Osteoblast (primary cell): ENCODE data around the gene MIGA2. TPM values are rescaled to one million over a fixed set of nuclear protein-coding genes. Genes with fewer than 3 reads are reported as not detected.
"Not testable (repeated sequence)": the region's sequence is repeated elsewhere in the genome, so short reads cannot be mapped to it uniquely, and the experiment has no call there.

Source experiments
- DNase-seq: peaks from one replicate; pipeline ENCODE4 v3.0.0; 2011; ENCODE audit warnings: low spot score, mixed read lengths; ENCODE audit not compliant: insufficient read length; ENCODE audit errors: missing footprints
- H2AFZ ChIP-seq: 2 replicates; pipeline ENCODE4 v1.6.0; 2011; ENCODE audit warnings: mild to moderate bottlenecking, low read length
- H3K27ac ChIP-seq: 2 replicates; pipeline ENCODE4 v1.5.1; 2011; ENCODE audit warnings: mild to moderate bottlenecking, low read depth, low read length, moderate library complexity
- H3K27me3 ChIP-seq: 2 replicates; pipeline ENCODE4 v1.6.0; 2012; ENCODE audit warnings: mild to moderate bottlenecking, control low read depth, inconsistent platforms, low read length, moderate library complexity; ENCODE audit not compliant: insufficient read depth
- H3K36me3 ChIP-seq: 2 replicates; pipeline ENCODE4 v1.5.1; 2011; ENCODE audit warnings: mild to moderate bottlenecking, low read length, control low read depth, moderate library complexity; ENCODE audit not compliant: insufficient read depth
- H3K4me1 ChIP-seq: 2 replicates; pipeline ENCODE4 v1.5.1; 2011; ENCODE audit warnings: mild to moderate bottlenecking, low read length, control low read depth, moderate library complexity; ENCODE audit not compliant: insufficient read depth
- H3K4me2 ChIP-seq: 2 replicates; pipeline ENCODE4 v1.6.0; 2011; ENCODE audit warnings: mild to moderate bottlenecking, low read length; ENCODE audit not compliant: insufficient read depth
- H3K4me3 ChIP-seq: fragments of 200-600 bp; sonication (generic); 3 replicates; pipeline ENCODE4 v1.5.1; 2012; ENCODE audit warnings: mild to moderate bottlenecking, low read length, inconsistent platforms; ENCODE audit not compliant: insufficient read depth
- H3K79me2 ChIP-seq: 2 replicates; pipeline ENCODE4 v1.6.0; 2012; ENCODE audit warnings: mild to moderate bottlenecking, low read length, control low read depth, inconsistent platforms; ENCODE audit not compliant: insufficient read depth
- H3K9me3 ChIP-seq: 2 replicates; pipeline ENCODE4 v1.5.1; 2011; ENCODE audit warnings: low read depth, low read length, control low read depth
- H4K20me1 ChIP-seq: 2 replicates; pipeline ENCODE4 v1.6.0; 2012; ENCODE audit warnings: mild to moderate bottlenecking, low read length, control low read depth; ENCODE audit not compliant: insufficient read depth
- total RNA-seq: library from RNA; depleted of rRNA; stranded (reverse); fragments of >200 nt; gene quantifications from 2 replicates; pipeline ENCODE4 v1.2.3, GENCODE V29; 2012
- TF ChIP-seq, protein P1 (sequence below): IDR thresholded peaks from 2 replicates; pipeline ENCODE4 v1.5.1; 2011; ENCODE audit warnings: mild to moderate bottlenecking, low read depth, low read length, moderate library complexity; ENCODE audit errors: extremely low read depth

MIGA2 gene
- total RNA-seq, 1 donor, result 22.4 TPM

DNA sequence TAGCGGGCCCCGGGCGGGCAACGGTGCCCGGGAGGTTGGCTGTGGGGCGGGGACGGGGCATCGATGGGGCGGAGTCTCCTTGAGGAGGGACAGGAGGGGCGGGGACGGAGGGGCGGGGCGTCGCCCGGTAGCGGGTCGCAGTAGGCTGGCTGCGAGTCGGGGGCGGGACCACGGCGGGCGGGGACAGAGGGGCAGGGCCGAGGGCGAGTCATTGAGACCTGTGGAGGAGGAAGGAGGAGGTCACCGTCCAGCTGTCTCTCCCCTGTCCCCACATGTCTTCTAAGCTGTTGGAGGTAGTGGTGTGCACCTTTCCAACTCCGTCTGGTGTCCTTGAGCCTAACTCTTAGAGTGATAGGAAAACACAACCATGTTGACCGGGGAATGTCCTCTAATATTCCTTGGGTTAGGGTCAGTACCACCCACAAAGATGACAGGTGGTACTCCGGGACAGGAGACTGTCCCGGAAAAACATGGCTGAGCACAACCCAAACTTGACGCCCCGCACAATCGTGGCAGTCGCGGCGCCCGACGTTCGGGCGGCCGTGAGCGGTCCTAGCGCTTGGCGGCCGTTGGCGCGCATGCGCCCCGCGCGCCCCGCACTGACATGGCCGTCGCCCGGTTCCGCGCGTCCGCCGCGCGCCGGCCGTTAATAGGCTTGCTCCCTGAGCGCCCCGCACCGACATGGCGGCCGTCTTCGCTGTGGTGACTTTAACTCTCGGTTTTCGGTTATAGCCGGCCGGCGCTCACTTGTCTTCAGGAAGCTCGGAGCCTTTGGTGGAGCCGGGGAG, 74.5 kb downstream of the MIGA2 start, which contains the start of the genes CRAT and PTPA:
CRAT (minus strand) TSS at position 54 of the 788 bp plus-strand sequence. CDS start 284 bp downstream, outside the sequence.
PTPA (plus strand) TSS at position 676 of the 788 bp plus-strand sequence. CDS start 186 bp downstream, outside the sequence.
- H3K79me2 ChIP-seq, result peaks cover 55% of the 10 kb centered on the region
- H3K36me3 ChIP-seq, result peaks cover 11% of the 10 kb centered on the region
- DNase-seq, result peak; percentile 100
- H3K27ac ChIP-seq, result peak within 1 kb of the TSS; percentile 92
- peaks cover 14% of the 10 kb centered on the region for H4K20me1 ChIP-seq
- TF ChIP-seq, protein P1, sequence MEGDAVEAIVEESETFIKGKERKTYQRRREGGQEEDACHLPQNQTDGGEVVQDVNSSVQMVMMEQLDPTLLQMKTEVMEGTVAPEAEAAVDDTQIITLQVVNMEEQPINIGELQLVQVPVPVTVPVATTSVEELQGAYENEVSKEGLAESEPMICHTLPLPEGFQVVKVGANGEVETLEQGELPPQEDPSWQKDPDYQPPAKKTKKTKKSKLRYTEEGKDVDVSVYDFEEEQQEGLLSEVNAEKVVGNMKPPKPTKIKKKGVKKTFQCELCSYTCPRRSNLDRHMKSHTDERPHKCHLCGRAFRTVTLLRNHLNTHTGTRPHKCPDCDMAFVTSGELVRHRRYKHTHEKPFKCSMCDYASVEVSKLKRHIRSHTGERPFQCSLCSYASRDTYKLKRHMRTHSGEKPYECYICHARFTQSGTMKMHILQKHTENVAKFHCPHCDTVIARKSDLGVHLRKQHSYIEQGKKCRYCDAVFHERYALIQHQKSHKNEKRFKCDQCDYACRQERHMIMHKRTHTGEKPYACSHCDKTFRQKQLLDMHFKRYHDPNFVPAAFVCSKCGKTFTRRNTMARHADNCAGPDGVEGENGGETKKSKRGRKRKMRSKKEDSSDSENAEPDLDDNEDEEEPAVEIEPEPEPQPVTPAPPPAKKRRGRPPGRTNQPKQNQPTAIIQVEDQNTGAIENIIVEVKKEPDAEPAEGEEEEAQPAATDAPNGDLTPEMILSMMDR, result no peak
- H3K4me3 ChIP-seq, result peak within 1 kb of the TSS; percentile 86
- no peaks in the 10 kb centered on the region for H3K27me3 ChIP-seq
- H3K9me3 ChIP-seq, result no peaks in the 10 kb centered on the region
- H3K4me2 ChIP-seq, result peak within 1 kb of the TSS; percentile 100
- peak within 1 kb of the TSS; percentile 96 for H2AFZ ChIP-seq
- H3K4me1 ChIP-seq, result peaks cover 14% of the 10 kb centered on the region

DNA sequence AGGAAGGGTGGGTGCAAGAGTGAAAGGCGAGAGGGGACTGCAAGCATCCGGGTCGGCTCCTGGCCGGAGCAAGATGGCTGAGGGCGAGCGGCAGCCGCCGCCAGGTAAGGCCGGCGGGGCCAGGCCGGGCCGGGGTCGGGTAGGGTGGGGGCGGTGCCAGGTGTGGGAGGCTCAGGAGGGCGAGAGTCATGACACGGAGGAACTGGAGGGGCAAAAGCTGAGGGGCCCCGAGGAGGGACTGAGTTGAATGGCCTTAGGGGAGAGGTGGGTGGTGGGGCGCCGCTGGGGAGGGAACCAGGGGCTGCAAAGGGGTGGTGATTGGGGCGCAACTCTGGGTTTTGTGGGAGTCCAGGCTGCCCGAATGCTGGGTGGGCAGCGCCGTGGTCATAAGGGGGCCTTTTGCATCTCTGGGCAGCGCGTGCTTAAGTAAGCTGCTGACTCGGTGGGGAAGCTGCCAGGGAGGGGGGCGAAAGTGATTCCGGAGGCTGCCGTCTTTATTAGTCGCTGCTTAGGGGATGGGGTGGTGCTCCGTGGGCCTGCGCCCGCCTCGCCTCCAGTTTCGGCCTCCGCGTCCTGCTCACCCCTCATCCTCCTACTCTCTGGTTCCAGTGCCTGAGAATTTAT, 75.2 kb downstream of the MIGA2 start:
- H3K4me1 ChIP-seq, result peaks cover 14% of the 10 kb centered on the region
- TF ChIP-seq, protein P1, result no peak
- peak overlapping the region; percentile 88 for H2AFZ ChIP-seq
- peak overlapping the region; percentile 100 for H3K4me2 ChIP-seq
- peaks cover 58% of the 10 kb centered on the region for H3K79me2 ChIP-seq
- H3K27me3 ChIP-seq, result no peaks in the 10 kb centered on the region
- DNase-seq, result peak; percentile 91
- peaks cover 11% of the 10 kb centered on the region for H3K36me3 ChIP-seq
- peaks cover 14% of the 10 kb centered on the region for H4K20me1 ChIP-seq
- H3K9me3 ChIP-seq, result no peaks in the 10 kb centered on the region
- H3K4me3 ChIP-seq, result peak overlapping the region; percentile 86
- H3K27ac ChIP-seq, result peak overlapping the region; percentile 92

DNA sequence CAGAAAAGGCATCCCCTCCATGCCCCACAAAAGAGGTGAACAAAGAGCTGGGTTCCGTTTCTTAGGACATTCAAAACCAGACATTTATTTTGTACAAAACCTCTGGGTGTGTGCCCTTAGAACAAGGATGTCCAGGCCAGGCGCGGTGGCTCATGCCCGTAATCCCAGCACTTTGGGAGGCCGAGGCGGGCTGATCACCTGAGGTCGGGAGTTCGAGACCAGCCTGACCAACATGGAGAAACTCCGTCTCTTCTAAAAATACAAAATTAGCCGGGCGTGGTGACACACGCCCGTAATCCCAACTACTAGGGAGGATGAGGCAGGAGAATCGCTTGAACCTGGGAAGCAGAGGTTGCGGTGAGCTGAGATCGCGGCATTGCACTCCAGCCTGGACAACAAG, 76.1 kb downstream of the MIGA2 start:
- H2AFZ ChIP-seq, result peak overlapping the region; percentile 88
- H3K79me2 ChIP-seq, result peaks cover 66% of the 10 kb centered on the region
- DNase-seq, result not testable (repeated sequence)

DNA sequence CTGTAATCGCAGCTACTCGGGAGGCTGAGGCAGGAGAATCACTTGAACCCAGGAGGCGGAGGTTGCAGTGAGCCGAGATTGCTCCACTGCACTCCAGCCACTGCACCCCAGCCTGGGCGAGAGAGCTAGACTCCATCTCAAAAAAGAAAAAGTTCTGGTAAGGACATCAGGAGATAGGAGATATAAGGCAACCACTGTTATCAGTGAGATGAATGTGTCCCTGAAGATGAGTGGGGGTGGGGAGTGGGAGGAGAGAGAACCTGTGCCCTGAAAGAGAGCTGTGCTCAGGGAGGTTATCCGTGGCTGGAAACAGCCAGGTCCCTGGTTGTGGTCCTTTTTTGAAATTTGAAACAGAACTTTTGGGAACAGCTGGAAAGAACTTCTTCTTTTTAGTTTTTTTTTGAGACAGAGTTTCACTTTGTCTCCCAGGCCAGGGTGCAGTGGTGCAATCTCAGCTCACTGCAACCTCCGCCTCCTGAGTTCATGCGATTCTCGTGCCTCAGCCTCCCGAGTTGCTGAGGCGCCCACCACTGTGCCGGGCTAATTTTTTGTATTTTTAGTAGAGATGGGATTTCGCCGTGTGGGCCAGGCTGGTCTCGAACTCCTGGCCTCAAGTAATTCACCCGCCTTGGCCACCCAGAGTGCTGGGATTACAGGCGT, 77.3 kb downstream of the MIGA2 start:
- Histone ChIP-seq H3K27ac (no peak overlapping the region), H3K4me3 (no peak overlapping the region), H4K20me1 (peaks cover 13% of the 10 kb centered on the region), H3K36me3 (no peaks in the 10 kb centered on the region), H3K4me1 (peaks cover 14% of the 10 kb centered on the region), H3K9me3 (no peaks in the 10 kb centered on the region), H2AFZ (no peak overlapping the region), H3K79me2 (peaks cover 75% of the 10 kb centered on the region), H3K27me3 (no peaks in the 10 kb centered on the region), H3K4me2 (no peak overlapping the region)
- TF ChIP-seq, protein P1, result no peak
- no peak for DNase-seq

More for the DNA sequence above, 76.1 kb downstream of the MIGA2 start:
- not testable (repeated sequence) for H3K9me3 ChIP-seq, H3K27me3 ChIP-seq, H3K36me3 ChIP-seq, H3K27ac ChIP-seq
- peak overlapping the region; percentile 100 for H3K4me2 ChIP-seq
- peaks cover 15% of the 10 kb centered on the region for H4K20me1 ChIP-seq
- H3K4me1 ChIP-seq, result peaks cover 14% of the 10 kb centered on the region
- peak overlapping the region; percentile 86 for H3K4me3 ChIP-seq
